GM23338 (cell line): ENCODE results near the gene SCNN1G.

Experiments used
- CTCF ChIP-seq, 2 experiments: fragments of 200-600 bp in 1 of 2; sonication (generic) in 1 of 2; conservative IDR thresholded peaks; 2 replicates each; pipeline versions ENCODE4 v1.5.1 to v1.6.1; 2016 to 2017; ENCODE audit warnings: antibody characterized with exemption in 2 of 2, low read depth in 2 of 2, mild to moderate bottlenecking in 2 of 2, moderate library complexity in 1 of 2
- EZH2 ChIP-seq: fragments of 200-600 bp; sonication (generic); IDR thresholded peaks from one replicate; pipeline ENCODE4 v1.8.0; 2017; ENCODE audit warnings: antibody characterized with exemption, mild to moderate bottlenecking, low read depth; ENCODE audit not compliant: unreplicated experiment
- EZH2phosphoT487 ChIP-seq: fragments of 200-600 bp; sonication (generic); IDR thresholded peaks from one replicate; pipeline ENCODE4 v1.8.1; 2018; ENCODE audit warnings: antibody characterized with exemption; ENCODE audit not compliant: unreplicated experiment
- JUNB ChIP-seq: IDR thresholded peaks from one replicate; pipeline ENCODE4 v1.6.1; 2016; ENCODE audit warnings: antibody characterized with exemption; ENCODE audit not compliant: unreplicated experiment
- POLR2AphosphoS5 ChIP-seq: IDR thresholded peaks from 2 replicates; pipeline ENCODE4 v1.6.1; 2016; ENCODE audit warnings: antibody characterized with exemption, low read depth
- TF ChIP-seq, protein P1 (sequence below): IDR thresholded peaks from one replicate; pipeline ENCODE4 v1.6.1; 2018; ENCODE audit warnings: antibody characterized with exemption; ENCODE audit not compliant: unreplicated experiment

DNA sequence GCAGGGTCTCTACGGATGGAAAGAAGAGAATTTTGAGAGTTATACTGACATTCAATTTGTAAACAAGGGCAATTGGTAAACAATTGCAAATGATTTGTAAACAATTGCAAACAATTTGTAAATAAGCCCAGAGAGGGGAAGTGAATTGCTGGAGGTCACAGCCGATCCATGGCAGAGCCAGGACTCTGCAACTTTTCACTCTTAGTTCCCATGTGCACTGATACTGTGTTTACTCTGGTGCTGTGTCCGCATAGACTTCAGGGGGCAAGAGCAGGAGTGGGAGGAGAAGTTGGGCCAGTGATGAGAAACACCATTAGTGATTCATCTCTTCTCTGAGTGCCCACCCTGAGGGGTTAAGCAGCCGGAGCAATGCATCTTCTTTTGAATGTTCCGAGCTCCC lies 14.0 kb downstream of the SCNN1G start:
- TF ChIP-seq CTCF (conservative IDR thresholded peaks at IDR 0.05; ENCODE audit: low read depth in 2 of 2) (no peak), EZH2 (no peak), POLR2AphosphoS5 (no peak), JUNB (no peak), EZH2phosphoT487 (no peak)
- TF ChIP-seq, protein P1, sequence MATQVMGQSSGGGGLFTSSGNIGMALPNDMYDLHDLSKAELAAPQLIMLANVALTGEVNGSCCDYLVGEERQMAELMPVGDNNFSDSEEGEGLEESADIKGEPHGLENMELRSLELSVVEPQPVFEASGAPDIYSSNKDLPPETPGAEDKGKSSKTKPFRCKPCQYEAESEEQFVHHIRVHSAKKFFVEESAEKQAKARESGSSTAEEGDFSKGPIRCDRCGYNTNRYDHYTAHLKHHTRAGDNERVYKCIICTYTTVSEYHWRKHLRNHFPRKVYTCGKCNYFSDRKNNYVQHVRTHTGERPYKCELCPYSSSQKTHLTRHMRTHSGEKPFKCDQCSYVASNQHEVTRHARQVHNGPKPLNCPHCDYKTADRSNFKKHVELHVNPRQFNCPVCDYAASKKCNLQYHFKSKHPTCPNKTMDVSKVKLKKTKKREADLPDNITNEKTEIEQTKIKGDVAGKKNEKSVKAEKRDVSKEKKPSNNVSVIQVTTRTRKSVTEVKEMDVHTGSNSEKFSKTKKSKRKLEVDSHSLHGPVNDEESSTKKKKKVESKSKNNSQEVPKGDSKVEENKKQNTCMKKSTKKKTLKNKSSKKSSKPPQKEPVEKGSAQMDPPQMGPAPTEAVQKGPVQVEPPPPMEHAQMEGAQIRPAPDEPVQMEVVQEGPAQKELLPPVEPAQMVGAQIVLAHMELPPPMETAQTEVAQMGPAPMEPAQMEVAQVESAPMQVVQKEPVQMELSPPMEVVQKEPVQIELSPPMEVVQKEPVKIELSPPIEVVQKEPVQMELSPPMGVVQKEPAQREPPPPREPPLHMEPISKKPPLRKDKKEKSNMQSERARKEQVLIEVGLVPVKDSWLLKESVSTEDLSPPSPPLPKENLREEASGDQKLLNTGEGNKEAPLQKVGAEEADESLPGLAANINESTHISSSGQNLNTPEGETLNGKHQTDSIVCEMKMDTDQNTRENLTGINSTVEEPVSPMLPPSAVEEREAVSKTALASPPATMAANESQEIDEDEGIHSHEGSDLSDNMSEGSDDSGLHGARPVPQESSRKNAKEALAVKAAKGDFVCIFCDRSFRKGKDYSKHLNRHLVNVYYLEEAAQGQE: no peak
